Stimulated activated memory B cell treated with anti-CD40 and anti-IgM and Interleukin-4, amounts not matched to agents 10 μg/mL and 1 μg/mL and 100 μg/mL, for 72 hours (primary cell): Measurements from ENCODE around the gene ARHGAP33.

ENCODE experiments used
- ATAC-seq: fragments of 150-1000 bp; cut with Tn5 transposase; 2 replicates; pipeline ENCODE4 v1.10.0; 2021
- H3K27ac Mint-ChIP-seq: one replicate; pipeline ENCODE4 v1.8.0; 2022; ENCODE audit warnings: mild to moderate bottlenecking, mixed read lengths
- H3K27me3 Mint-ChIP-seq: one replicate; pipeline ENCODE4 v1.8.0; 2022; ENCODE audit warnings: mixed read lengths
- H3K36me3 Mint-ChIP-seq: one replicate; pipeline ENCODE4 v1.8.0; 2022; ENCODE audit warnings: mixed read lengths
- H3K4me1 Mint-ChIP-seq: one replicate; pipeline ENCODE4 v1.8.0; 2022; ENCODE audit warnings: mixed read lengths
- H3K4me3 Mint-ChIP-seq: one replicate; pipeline ENCODE4 v1.8.0; 2022; ENCODE audit warnings: mild to moderate bottlenecking, moderate library complexity, mixed read lengths
- H3K9me3 Mint-ChIP-seq: one replicate; pipeline ENCODE4 v1.8.0; 2022; ENCODE audit warnings: mixed read lengths

Gene ARHGAP33

DNA sequence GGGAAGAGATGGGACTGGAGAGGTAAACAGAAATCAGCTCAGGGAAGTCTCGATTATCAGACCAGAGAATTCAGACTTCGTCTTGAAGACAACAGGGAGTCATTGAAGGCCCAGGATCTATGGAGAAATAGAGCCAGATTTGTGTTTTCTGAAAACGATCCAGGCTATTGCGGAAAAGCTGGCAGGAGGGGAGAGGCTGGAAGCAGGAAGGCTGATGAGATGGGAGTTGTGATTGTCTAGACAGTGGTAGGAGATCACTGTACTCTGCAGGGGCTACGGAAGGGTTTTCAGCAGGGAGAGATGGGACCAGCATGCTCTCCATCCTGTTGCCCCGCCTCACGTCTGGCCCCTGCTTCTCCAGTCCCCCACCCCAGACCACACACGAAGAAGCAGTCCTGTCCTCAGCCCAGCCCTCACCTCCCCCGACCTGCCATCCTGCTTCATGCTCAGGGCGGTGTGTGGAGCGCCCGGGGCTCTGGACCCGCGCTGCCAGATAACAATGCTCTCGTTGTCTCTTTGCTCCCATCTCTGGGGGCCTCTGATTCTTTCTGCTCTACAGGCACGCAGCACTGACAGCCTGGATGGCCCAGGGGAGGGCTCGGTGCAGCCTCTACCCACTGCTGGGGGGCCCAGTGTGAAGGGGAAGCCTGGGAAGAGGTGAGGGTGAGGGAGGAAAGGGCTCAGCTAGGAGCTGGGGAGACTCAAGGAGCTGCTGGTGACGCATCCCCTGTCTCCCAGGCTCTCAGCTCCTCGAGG, 1.9 kb downstream of the ARHGAP33 start:
- H3K4me1 Mint-ChIP-seq, result peaks cover 22% of the 10 kb centered on the region
- H3K27me3 Mint-ChIP-seq, result no peaks in the 10 kb centered on the region
- ATAC-seq, result no peak
- H3K4me3 Mint-ChIP-seq, result no peak overlapping the region
- H3K27ac Mint-ChIP-seq, result no peak overlapping the region
- H3K9me3 Mint-ChIP-seq, result no peaks in the 10 kb centered on the region
- no peaks in the 10 kb centered on the region for H3K36me3 Mint-ChIP-seq

GRCh38 chr19:35777961-35778360, 2.6 kb downstream of the ARHGAP33 start:
- Mint-ChIP-seq H3K36me3 (no peaks in the 10 kb centered on the region), H3K27ac (no peak overlapping the region)

GRCh38 chr19:35779033-35779432, 3.7 kb downstream of the ARHGAP33 start:
- Mint-ChIP-seq H3K4me1 (peaks cover 27% of the 10 kb centered on the region), H3K4me3 (no peak overlapping the region), H3K9me3 (no peaks in the 10 kb centered on the region)

More at GRCh38 chr19:35777961-35778360, 2.6 kb downstream of the ARHGAP33 start:
- no peak for ATAC-seq
- Mint-ChIP-seq H3K4me1 (peaks cover 22% of the 10 kb centered on the region), H3K9me3 (no peaks in the 10 kb centered on the region), H3K4me3 (no peak overlapping the region), H3K27me3 (no peaks in the 10 kb centered on the region)

DNA sequence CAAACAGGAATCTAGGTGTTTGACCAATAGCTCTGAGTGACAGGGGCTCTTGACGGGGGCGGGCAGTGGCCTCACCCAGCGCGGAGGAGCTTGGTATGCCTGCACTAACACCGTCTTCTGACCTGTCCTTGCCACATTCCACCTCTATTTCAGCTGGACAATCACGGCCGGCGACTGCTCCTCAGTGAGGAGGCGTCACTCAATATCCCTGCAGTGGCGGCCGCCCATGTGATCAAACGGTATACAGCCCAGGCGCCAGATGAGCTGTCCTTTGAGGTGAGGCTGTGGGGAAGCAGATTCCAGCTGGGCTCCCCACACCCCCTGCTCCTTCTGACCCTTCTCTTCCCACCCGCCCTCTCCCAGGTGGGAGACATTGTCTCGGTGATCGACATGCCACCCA, 4.7 kb downstream of the ARHGAP33 start:
- H3K4me3 Mint-ChIP-seq, result no peak overlapping the region
- H3K27me3 Mint-ChIP-seq, result no peaks in the 10 kb centered on the region
- ATAC-seq, result no peak
- peaks cover 18% of the 10 kb centered on the region for H3K4me1 Mint-ChIP-seq
- no peaks in the 10 kb centered on the region for H3K36me3 Mint-ChIP-seq
- H3K9me3 Mint-ChIP-seq, result no peaks in the 10 kb centered on the region
- no peak overlapping the region for H3K27ac Mint-ChIP-seq

More at GRCh38 chr19:35779033-35779432, 3.7 kb downstream of the ARHGAP33 start:
- Mint-ChIP-seq H3K36me3 (no peaks in the 10 kb centered on the region), H3K27ac (no peak overlapping the region), H3K27me3 (no peaks in the 10 kb centered on the region)
- no peak for ATAC-seq

- no peaks in the 10 kb centered on the region for H3K9me3 Mint-ChIP-seq
- no peaks in the 10 kb centered on the region for H3K36me3 Mint-ChIP-seq
Measured at GRCh38 chr19:35780717-35781116, 5.4 kb downstream of the ARHGAP33 start.

DNA sequence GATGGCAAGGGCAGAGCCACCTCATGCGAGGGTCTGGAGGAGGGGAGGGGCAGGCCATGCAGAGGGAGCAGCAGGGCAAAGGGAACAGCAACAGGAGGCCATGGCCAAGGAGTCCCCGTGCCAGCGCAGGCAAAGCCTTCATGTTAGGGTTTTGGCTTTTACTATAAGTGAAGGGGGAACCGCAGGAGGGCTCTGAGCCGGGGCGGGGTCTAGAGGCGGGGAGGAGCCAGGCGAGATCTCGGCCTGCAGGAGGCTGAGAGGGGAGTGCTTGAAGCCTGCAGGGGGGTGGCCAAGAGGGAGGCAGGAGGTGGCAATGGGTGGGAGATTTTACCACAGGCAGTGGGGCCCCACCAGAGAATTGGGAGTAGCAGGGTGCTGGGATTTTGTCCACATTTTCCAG, 6.3 kb downstream of the ARHGAP33 start:
- no peak overlapping the region for H3K4me3 Mint-ChIP-seq
- H3K9me3 Mint-ChIP-seq, result no peaks in the 10 kb centered on the region
- H3K4me1 Mint-ChIP-seq, result peaks cover 6% of the 10 kb centered on the region
- no peaks in the 10 kb centered on the region for H3K27me3 Mint-ChIP-seq
- ATAC-seq, result no peak
- H3K36me3 Mint-ChIP-seq, result no peaks in the 10 kb centered on the region
- H3K27ac Mint-ChIP-seq, result no peak overlapping the region

More at GRCh38 chr19:35780717-35781116, 5.4 kb downstream of the ARHGAP33 start:
- no peak for ATAC-seq
- Mint-ChIP-seq H3K4me1 (peaks cover 16% of the 10 kb centered on the region), H3K27me3 (no peaks in the 10 kb centered on the region), H3K27ac (no peak overlapping the region), H3K4me3 (no peak overlapping the region)

- Mint-ChIP-seq H3K27ac (no peak overlapping the region), H3K9me3 (no peaks in the 10 kb centered on the region), H3K36me3 (no peaks in the 10 kb centered on the region), H3K4me1 (peaks cover 6% of the 10 kb centered on the region), H3K27me3 (no peaks in the 10 kb centered on the region), H3K4me3 (no peak overlapping the region)
- no peak for ATAC-seq
Measured at GRCh38 chr19:35782589-35782988, 7.2 kb downstream of the ARHGAP33 start.

GRCh38 chr19:35783469-35784434, 8.4 kb downstream of the ARHGAP33 start:
- H3K36me3 Mint-ChIP-seq, result no peaks in the 10 kb centered on the region
- H3K4me3 Mint-ChIP-seq, result no peak overlapping the region

DNA sequence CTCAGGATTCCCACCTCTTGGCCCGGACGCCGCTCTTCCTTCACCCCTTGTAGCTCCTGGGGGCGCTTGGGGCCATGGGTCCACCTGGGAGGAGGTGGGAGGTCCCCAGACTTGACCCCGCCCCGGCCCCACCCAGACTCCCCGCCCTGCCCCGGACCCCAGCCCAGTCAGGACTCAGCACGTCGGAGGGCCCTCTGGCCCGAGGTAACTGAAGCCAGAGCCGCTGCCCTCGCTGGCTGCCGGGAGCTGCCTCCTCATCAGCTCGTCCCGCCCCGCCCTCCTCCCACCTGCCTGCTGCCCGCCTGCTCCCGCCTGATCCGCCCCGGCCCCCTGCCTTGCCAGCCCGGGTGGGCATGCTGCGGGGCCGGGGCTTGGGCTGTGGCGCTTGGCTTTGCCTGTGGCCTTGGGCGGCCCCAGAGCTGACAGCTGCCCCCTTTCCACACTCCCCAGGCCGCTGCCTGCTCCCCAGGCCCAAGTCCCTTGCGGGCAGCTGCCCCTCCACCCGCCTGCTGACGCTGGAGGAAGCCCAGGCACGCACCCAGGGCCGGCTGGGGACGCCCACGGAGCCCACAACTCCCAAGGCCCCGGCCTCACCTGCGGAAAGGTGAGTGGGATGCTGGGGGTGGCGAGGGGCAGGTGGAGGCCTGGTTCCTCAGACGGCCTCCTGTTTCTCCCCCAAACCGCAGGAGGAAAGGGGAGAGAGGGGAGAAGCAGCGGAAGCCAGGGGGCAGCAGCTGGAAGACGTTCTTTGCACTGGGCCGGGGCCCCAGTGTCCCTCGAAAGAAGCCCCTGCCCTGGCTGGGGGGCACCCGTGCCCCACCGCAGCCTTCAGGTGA, 9.4 kb downstream of the ARHGAP33 start:
- H3K4me1 Mint-ChIP-seq, result peaks cover 6% of the 10 kb centered on the region
- H3K4me3 Mint-ChIP-seq, result no peak overlapping the region
- no peaks in the 10 kb centered on the region for H3K36me3 Mint-ChIP-seq
- no peaks in the 10 kb centered on the region for H3K27me3 Mint-ChIP-seq
- no peak overlapping the region for H3K27ac Mint-ChIP-seq
- no peak for ATAC-seq
- H3K9me3 Mint-ChIP-seq, result no peaks in the 10 kb centered on the region

More at GRCh38 chr19:35783469-35784434, 8.4 kb downstream of the ARHGAP33 start:
- Mint-ChIP-seq H3K9me3 (no peaks in the 10 kb centered on the region), H3K27ac (no peak overlapping the region), H3K4me1 (peaks cover 6% of the 10 kb centered on the region), H3K27me3 (no peaks in the 10 kb centered on the region)
- no peak for ATAC-seq

GRCh38 chr19:35785339-35785627, 9.9 kb downstream of the ARHGAP33 start:
- ATAC-seq, result no peak
- no peak overlapping the region for H3K4me3 Mint-ChIP-seq
- no peaks in the 10 kb centered on the region for H3K36me3 Mint-ChIP-seq
- peaks cover 6% of the 10 kb centered on the region for H3K4me1 Mint-ChIP-seq
- H3K27me3 Mint-ChIP-seq, result no peaks in the 10 kb centered on the region
- no peak overlapping the region for H3K27ac Mint-ChIP-seq
- H3K9me3 Mint-ChIP-seq, result no peaks in the 10 kb centered on the region

- peaks cover 4% of the 10 kb centered on the region for H3K27me3 Mint-ChIP-seq
Measured at GRCh38 chr19:35786299-35787160, 11.2 kb downstream of the ARHGAP33 start.

GRCh38 chr19:35787227-35787799, 11.9 kb downstream of the ARHGAP33 start:
- no peak overlapping the region for H3K27ac Mint-ChIP-seq
- H3K36me3 Mint-ChIP-seq, result no peaks in the 10 kb centered on the region
- H3K4me1 Mint-ChIP-seq, result peaks cover 6% of the 10 kb centered on the region
- H3K9me3 Mint-ChIP-seq, result no peaks in the 10 kb centered on the region
- no peak overlapping the region for H3K4me3 Mint-ChIP-seq
- no peak for ATAC-seq
- H3K27me3 Mint-ChIP-seq, result peaks cover 12% of the 10 kb centered on the region

More at GRCh38 chr19:35786299-35787160, 11.2 kb downstream of the ARHGAP33 start:
- Mint-ChIP-seq H3K36me3 (no peaks in the 10 kb centered on the region), H3K4me3 (no peak overlapping the region), H3K4me1 (peaks cover 6% of the 10 kb centered on the region), H3K27ac (no peak overlapping the region), H3K9me3 (no peaks in the 10 kb centered on the region)
- peak; percentile 4 for ATAC-seq

DNA sequence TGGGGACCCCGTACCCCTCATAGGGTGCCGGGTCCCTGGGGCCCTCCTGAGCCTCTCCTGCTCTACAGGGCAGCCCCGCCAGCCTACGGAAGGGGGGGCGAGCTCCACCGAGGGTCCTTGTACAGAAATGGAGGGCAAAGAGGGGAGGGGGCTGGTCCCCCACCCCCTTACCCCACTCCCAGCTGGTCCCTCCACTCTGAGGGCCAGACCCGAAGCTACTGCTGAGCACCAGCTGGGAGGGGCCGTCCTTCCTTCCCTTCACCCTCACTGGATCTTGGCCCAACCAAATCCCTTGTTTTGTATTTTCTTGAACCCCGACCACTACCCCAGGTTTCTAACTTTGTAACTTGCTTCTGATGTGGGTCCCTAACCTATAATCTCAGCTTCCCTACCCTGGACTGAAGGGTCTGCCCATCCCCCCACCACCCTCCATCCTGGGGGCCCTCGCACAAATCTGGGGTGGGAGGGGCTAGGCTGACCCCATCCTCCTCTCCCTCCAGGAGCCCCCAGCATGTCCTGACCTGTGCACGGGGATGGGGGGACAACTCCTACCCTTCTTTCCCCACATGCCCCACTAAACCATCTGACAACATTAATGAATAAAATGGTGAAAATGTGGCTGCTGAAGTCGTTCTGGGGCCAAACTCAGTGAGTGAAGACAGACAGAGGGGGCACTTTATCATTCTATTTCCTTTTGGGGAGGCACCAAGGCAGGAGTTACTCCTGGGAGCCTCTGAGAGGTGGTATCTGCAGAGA, 13.0 kb downstream of the ARHGAP33 start:
- ATAC-seq, result no peak
- Mint-ChIP-seq H3K27ac (no peak overlapping the region), H3K27me3 (peaks cover 23% of the 10 kb centered on the region), H3K36me3 (no peaks in the 10 kb centered on the region), H3K4me1 (peaks cover 2% of the 10 kb centered on the region), H3K9me3 (no peaks in the 10 kb centered on the region), H3K4me3 (no peak overlapping the region)
